T-helper 17 cell (primary cell): ENCODE measurements around the gene ZSCAN21. TPM values are rescaled to one million over a fixed set of nuclear protein-coding genes. Genes with fewer than 3 reads are reported as not detected.
A peak's percentile ranks its signal among the peaks of the same experiment; 100 is the strongest.

Experiments used
- ATAC-seq: fragments of 150-1000 bp; cut with Tn5 transposase; 2 replicates; pipeline ENCODE4 v1.10.0; 2021; ENCODE audit warnings: mild to moderate bottlenecking, moderate library complexity
- DNase-seq, 3 donors: peaks; one replicate each; pipeline versions ENCODE4 v3.0.0 to v3.0.0-alpha.2; 2020 to 2021
- H3K9me3 ChIP-seq: one replicate; pipeline ENCODE4 v1.7.0; 2013; ENCODE audit warnings: low read length, mild to moderate bottlenecking; ENCODE audit not compliant: control insufficient read depth, poor library complexity, severe bottlenecking
- H3K27ac Mint-ChIP-seq: one replicate; pipeline ENCODE4 v1.8.0; 2022; ENCODE audit warnings: mild to moderate bottlenecking, moderate library complexity, mixed read lengths
- H3K27me3 Mint-ChIP-seq: one replicate; pipeline ENCODE4 v1.8.0; 2022; ENCODE audit warnings: mixed read lengths
- H3K36me3 Mint-ChIP-seq: one replicate; pipeline ENCODE4 v1.8.0; 2022; ENCODE audit warnings: low read depth, mixed read lengths
- H3K4me1 Mint-ChIP-seq: one replicate; pipeline ENCODE4 v1.8.0; 2022; ENCODE audit warnings: mild to moderate bottlenecking, mixed read lengths
- H3K4me3 Mint-ChIP-seq: one replicate; pipeline ENCODE4 v1.8.0; 2022; ENCODE audit warnings: mild to moderate bottlenecking, moderate library complexity, mixed read lengths
- total RNA-seq, 4 donors: library from RNA in 2 of 4; stranded (reverse) in 2 of 4; gene quantifications; one replicate each; pipeline ENCODE4 v1.2.3 and lab custom pipeline; 2022 to 2026

The ZSCAN21 gene
- total RNA-seq, 2 donors from 2014 or later: 4.2 to 5.2 TPM

- no peak overlapping the region for H3K4me3 Mint-ChIP-seq
- peaks cover 9% of the 10 kb centered on the region for H3K9me3 ChIP-seq
- H3K27ac Mint-ChIP-seq: no peak overlapping the region
- no peak for DNase-seq
- H3K4me1 Mint-ChIP-seq: peaks cover 4% of the 10 kb centered on the region
- H3K36me3 Mint-ChIP-seq: peaks cover 22% of the 10 kb centered on the region
- ATAC-seq: no peak
- H3K27me3 Mint-ChIP-seq: no peaks in the 10 kb centered on the region
These were observed 21.6 kb downstream of the ZSCAN21 start for GRCh38 chr7:100071018-100071723.

- H3K4me3 Mint-ChIP-seq: no peak overlapping the region
- H3K4me1 Mint-ChIP-seq: peaks cover 4% of the 10 kb centered on the region
- H3K36me3 Mint-ChIP-seq: peaks cover 22% of the 10 kb centered on the region
- ATAC-seq (no peak), DNase-seq (no peak)
- no peaks in the 10 kb centered on the region for H3K27me3 Mint-ChIP-seq
- H3K9me3 ChIP-seq: peaks cover 9% of the 10 kb centered on the region
- H3K27ac Mint-ChIP-seq: no peak overlapping the region
These were observed 22.9 kb downstream of the ZSCAN21 start for GRCh38 chr7:100072462-100072861.

- peaks cover 9% of the 10 kb centered on the region for H3K9me3 ChIP-seq
- Mint-ChIP-seq H3K27ac (no peak overlapping the region), H3K4me1 (peaks cover 8% of the 10 kb centered on the region), H3K27me3 (no peaks in the 10 kb centered on the region), H3K36me3 (peaks cover 25% of the 10 kb centered on the region), H3K4me3 (no peak overlapping the region)
- no peak for ATAC-seq
- DNase-seq: no peak
These were observed 25.3 kb downstream of the ZSCAN21 start for GRCh38 chr7:100074841-100075240.

- DNase-seq (no peak), ATAC-seq (no peak)
- Mint-ChIP-seq H3K36me3 (peaks cover 25% of the 10 kb centered on the region), H3K4me3 (no peak overlapping the region), H3K27me3 (no peaks in the 10 kb centered on the region), H3K4me1 (peaks cover 11% of the 10 kb centered on the region), H3K27ac (no peak overlapping the region)
- peaks cover 9% of the 10 kb centered on the region for H3K9me3 ChIP-seq
These were observed 25.8 kb downstream of the ZSCAN21 start for GRCh38 chr7:100075418-100075817.

- Mint-ChIP-seq H3K4me3 (peak overlapping the region; percentile 39), H3K4me1 (peaks cover 21% of the 10 kb centered on the region), H3K27me3 (no peaks in the 10 kb centered on the region), H3K27ac (no peak overlapping the region), H3K36me3 (peaks cover 20% of the 10 kb centered on the region)
- no peaks in the 10 kb centered on the region for H3K9me3 ChIP-seq
- ATAC-seq (no peak), DNase-seq (no peak)
These were observed 27.6 kb downstream of the ZSCAN21 start for GRCh38 chr7:100077205-100077604.

- Mint-ChIP-seq H3K36me3 (peaks cover 15% of the 10 kb centered on the region), H3K4me3 (peak overlapping the region; percentile 12), H3K4me1 (peaks cover 28% of the 10 kb centered on the region), H3K27me3 (no peaks in the 10 kb centered on the region), H3K27ac (peak overlapping the region; percentile 94)
- no peak for DNase-seq
- no peaks in the 10 kb centered on the region for H3K9me3 ChIP-seq
- ATAC-seq: no peak
These were observed 29.5 kb downstream of the ZSCAN21 start for GRCh38 chr7:100079024-100079560.

GRCh38 chr7:100080907-100081534 lies 31.4 kb downstream of the ZSCAN21 start:
- Mint-ChIP-seq H3K27me3 (no peaks in the 10 kb centered on the region), H3K36me3 (peaks cover 7% of the 10 kb centered on the region), H3K4me1 (peaks cover 25% of the 10 kb centered on the region), H3K4me3 (peak overlapping the region; percentile 96), H3K27ac (peak overlapping the region; percentile 94)
- peak in 1 of 3 donors; percentile 14 for DNase-seq
- ATAC-seq: peak; percentile 1
- no peaks in the 10 kb centered on the region for H3K9me3 ChIP-seq

- DNase-seq: peak; percentile 92 to 97 (median 94)
- no peaks in the 10 kb centered on the region for H3K9me3 ChIP-seq
- H3K27ac Mint-ChIP-seq: peak within 1 kb of the TSS; percentile 94
- peak within 1 kb of the TSS; percentile 96 for H3K4me3 Mint-ChIP-seq
- peak; percentile 85 for ATAC-seq
- H3K36me3 Mint-ChIP-seq: peaks cover 6% of the 10 kb centered on the region
- peaks cover 24% of the 10 kb centered on the region for H3K4me1 Mint-ChIP-seq
- H3K27me3 Mint-ChIP-seq: no peaks in the 10 kb centered on the region
These were observed 32.0 kb downstream of the ZSCAN21 start, which contains the start of gene ZNF3 for GRCh38 chr7:100081535-100082102. ZNF3 (minus strand) TSS chr7:100081723; CDS start chr7:100077357, 4,366 bp downstream.

GRCh38 chr7:100082978-100083377 lies 33.4 kb downstream of the ZSCAN21 start:
- no peaks in the 10 kb centered on the region for H3K27me3 Mint-ChIP-seq
- H3K4me3 Mint-ChIP-seq: peak overlapping the region; percentile 96
- DNase-seq: no peak
- peak overlapping the region; percentile 94 for H3K27ac Mint-ChIP-seq
- ATAC-seq: peak; percentile 10
- peaks cover 6% of the 10 kb centered on the region for H3K36me3 Mint-ChIP-seq
- no peaks in the 10 kb centered on the region for H3K9me3 ChIP-seq
- peaks cover 24% of the 10 kb centered on the region for H3K4me1 Mint-ChIP-seq

- H3K4me1 Mint-ChIP-seq: peaks cover 27% of the 10 kb centered on the region
- H3K9me3 ChIP-seq: no peaks in the 10 kb centered on the region
- peak overlapping the region; percentile 27 for H3K27ac Mint-ChIP-seq
- peaks cover 5% of the 10 kb centered on the region for H3K36me3 Mint-ChIP-seq
- no peak overlapping the region for H3K4me3 Mint-ChIP-seq
- DNase-seq: no peak
- no peaks in the 10 kb centered on the region for H3K27me3 Mint-ChIP-seq
- no peak for ATAC-seq
These were observed 35.9 kb downstream of the ZSCAN21 start for GRCh38 chr7:100085515-100085914.

- H3K4me3 Mint-ChIP-seq: no peak overlapping the region
- no peaks in the 10 kb centered on the region for H3K27me3 Mint-ChIP-seq
- no peak overlapping the region for H3K27ac Mint-ChIP-seq
- H3K36me3 Mint-ChIP-seq: peaks cover 5% of the 10 kb centered on the region
- H3K4me1 Mint-ChIP-seq: peaks cover 19% of the 10 kb centered on the region
- no peak for ATAC-seq
- no peaks in the 10 kb centered on the region for H3K9me3 ChIP-seq
- DNase-seq: no peak
These were observed 37.6 kb downstream of the ZSCAN21 start for GRCh38 chr7:100087055-100087750.

- Mint-ChIP-seq H3K27ac (peak overlapping the region; percentile 96), H3K4me3 (peak overlapping the region; percentile 92), H3K27me3 (no peaks in the 10 kb centered on the region), H3K36me3 (peaks cover 6% of the 10 kb centered on the region), H3K4me1 (peaks cover 12% of the 10 kb centered on the region)
- ATAC-seq (no peak), DNase-seq (no peak)
- no peaks in the 10 kb centered on the region for H3K9me3 ChIP-seq
These were observed 38.6 kb downstream of the ZSCAN21 start for GRCh38 chr7:100088095-100088620.
